D721Med (cell line): ENCODE data around the gene PTPA.

Source experiments
- DNase-seq: peaks from one replicate; pipeline ENCODE4 v3.0.0; 2011; ENCODE audit warnings: low spot score; ENCODE audit not compliant: insufficient read length
- FAIRE-seq: peaks from 2 replicates; lab custom pipeline; 2011; peaks lifted over from hg19 to GRCh38; lab: Jason Lieb, UNC
- TF ChIP-seq, protein P1 (sequence below): IDR thresholded peaks from 2 replicates; pipeline ENCODE4 v1.5.1; 2012; ENCODE audit warnings: mild to moderate bottlenecking, control low read depth; ENCODE audit not compliant: insufficient read depth; ENCODE audit errors: missing control alignments

Gene PTPA

DNA sequence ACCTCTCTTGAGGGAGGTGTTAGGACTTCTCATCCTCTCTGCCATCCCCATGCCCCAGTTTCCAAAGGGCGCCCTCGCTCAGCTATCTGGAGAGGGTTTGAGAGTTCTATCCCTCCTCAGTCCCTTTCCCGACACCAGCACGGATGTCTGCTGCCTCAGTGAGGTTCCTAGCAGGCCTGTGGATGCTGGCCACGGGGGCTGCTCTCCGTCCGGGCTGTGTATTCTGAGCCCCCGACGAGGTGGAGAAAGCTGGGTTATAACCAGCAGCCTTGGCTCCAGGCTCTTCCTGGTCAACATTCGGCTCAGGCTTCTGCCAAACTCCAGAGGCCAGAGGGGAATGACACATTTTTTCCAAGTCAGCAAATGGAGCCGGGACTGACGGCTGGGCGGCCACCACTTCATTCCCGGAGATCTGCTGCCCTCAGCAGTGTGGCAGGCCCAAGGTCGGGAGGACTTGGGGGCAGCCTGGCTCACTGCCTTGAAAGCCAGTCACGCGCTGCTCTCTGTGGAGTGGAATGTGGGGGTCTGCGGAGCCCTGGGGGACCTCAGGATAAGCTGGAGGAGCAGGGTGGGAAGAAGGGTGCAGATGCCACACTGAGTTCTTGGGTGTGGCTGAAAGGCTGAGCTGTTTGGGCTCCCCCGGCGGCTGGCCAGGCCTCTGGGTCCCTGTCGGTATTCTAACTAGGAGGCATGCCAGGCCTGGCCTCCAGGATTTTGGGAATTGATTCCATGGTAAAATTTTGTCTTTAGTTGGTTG, 27.4 kb downstream of the PTPA start:
- TF ChIP-seq, protein P1, sequence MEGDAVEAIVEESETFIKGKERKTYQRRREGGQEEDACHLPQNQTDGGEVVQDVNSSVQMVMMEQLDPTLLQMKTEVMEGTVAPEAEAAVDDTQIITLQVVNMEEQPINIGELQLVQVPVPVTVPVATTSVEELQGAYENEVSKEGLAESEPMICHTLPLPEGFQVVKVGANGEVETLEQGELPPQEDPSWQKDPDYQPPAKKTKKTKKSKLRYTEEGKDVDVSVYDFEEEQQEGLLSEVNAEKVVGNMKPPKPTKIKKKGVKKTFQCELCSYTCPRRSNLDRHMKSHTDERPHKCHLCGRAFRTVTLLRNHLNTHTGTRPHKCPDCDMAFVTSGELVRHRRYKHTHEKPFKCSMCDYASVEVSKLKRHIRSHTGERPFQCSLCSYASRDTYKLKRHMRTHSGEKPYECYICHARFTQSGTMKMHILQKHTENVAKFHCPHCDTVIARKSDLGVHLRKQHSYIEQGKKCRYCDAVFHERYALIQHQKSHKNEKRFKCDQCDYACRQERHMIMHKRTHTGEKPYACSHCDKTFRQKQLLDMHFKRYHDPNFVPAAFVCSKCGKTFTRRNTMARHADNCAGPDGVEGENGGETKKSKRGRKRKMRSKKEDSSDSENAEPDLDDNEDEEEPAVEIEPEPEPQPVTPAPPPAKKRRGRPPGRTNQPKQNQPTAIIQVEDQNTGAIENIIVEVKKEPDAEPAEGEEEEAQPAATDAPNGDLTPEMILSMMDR = no peak
- no peak for DNase-seq
- no peak for FAIRE-seq

DNA sequence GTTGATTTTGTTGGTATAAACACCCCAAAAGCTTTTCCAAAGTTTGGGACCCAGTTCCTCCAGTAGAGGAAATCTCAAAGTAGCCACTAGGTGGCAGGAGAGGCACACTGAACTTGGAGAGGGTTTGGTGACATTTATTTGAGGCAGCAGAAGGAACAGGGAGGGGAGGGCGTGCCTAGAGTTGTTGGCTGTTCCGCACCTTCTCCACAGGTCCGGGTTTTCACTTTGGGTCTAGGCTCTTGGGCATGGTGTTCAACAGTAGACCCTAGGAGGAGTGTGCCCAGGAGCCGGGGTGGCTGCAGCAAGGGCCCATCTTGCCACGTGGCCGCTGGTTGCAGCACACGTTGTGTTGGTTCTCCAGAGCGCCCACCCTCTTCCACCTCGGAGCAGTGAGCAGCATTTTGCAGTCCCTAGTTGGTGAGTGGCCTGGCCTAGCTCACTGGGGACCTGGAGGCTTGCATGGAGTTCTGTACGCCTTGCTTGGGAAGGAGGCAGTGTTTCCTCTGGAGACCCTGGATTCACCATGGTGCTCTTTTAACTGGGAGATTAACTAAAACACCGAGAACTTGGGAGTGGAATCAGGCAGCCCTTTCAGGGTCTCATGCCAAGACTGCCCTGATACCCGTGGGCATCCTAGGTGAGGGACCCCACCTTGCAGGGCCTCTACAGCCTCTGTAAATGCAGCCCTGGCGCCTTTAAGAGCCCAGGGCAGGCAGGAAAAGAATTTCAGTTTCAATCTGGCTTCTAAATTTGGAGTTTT, 28.2 kb downstream of the PTPA start:
- FAIRE-seq (no peak), DNase-seq (peak; percentile 80)
- TF ChIP-seq, protein P1 = peak; percentile 86

DNA sequence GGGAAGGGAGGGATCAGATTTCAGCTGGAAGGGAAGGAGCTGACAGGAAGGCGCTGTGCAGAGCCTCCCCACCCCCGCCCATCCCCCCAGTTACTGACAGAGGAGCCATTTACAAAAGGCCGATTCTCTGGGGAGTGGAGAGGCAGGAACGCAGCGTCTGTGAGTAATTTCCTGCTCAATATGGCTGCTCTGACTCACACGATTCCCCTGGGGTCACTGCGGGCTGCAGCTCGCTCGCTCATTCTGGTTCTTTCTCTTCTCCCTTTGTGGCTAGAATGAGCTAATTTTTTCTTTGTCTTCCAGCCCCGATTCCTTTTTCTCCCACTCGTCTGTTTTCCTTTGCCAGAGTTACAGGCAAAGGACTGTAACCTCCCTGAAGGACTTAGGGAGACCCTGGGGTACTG, 28.8 kb downstream of the PTPA start:
- peak; percentile 76 for DNase-seq
- no peak for FAIRE-seq
- TF ChIP-seq, protein P1 = no peak

DNA sequence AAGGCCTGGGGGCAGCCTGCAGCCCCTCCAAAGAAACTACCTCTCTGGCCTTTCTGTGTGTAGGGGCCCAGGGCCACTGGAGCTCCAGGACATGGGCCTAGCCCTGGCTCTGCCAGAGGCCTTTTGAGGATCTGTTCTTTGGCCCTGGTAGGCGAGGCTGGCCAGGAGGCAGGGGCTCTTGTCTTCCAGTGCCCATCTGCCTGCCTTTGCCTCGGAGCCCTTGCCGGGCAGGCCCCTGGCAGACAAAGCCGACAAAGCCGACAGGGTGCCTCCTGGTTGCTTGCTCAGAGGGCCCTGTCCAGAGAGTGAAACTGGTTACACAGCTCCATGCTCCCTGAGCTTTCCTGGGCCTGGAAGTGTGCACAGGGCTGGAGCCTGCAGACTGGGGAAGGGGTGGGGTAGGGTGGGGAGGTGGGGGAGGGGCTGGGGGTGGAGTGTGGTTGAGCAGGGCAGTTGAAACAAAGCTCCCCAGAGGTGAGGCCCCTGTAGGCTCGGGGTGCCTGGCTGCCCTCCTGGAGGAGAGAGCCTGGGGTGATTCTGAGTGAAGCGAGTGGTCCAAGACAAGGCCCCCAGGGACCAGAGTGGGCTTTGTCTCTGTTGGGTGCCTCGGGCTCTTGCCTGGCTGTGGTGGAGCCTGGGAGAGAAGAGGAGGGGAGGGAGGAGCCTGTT, 29.3 kb downstream of the PTPA start:
- TF ChIP-seq, protein P1 = no peak
- FAIRE-seq (no peak), DNase-seq (no peak)

DNA sequence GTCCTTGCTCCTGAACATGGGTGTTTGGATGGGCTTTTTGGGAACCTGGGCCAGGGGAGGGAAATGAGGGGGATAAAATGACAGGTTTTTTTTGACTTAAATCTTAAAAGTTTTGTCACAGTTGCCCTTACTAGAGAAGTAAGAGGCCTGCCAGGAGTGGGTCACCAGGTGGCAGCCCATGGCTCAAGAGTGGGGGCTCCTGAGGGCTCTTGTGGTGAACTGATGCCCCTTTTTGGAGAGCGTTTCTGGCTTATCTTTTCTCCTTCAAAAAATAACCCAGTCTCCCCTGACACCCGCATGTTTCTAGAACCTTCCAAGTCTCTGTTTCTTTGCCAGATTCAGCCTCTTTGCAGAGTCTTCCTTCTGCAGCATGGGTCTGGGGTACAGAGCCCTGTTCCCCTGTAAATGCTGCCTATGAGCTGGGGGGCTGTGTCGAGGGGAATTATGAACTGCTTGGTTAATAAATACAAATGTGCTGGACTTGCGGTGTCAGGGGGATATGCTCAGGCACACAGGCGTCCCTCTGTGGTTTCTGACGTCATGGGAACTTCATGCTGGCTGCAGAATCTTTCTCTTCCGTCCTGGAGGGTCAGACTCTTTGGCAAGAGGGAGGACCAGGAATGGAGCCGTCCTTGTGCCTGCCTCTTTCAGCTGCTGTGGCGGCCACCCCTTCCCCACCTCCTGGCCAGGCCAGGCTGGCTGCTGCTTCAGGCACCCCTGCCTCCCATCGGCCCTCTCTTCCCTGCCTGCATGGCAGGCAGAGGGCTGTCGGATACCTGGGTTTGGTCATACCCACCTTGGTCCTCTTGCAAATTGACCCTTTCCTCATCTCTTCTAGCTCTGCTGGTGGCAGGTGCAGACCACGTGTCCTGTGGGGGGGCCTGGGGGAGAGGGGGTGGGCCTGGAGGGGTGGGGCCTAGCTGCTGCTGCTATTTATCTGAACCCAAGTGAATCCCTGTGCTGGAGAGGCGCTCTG, 30.1 kb downstream of the PTPA start:
- DNase-seq = no peak
- FAIRE-seq = no peak

More for the DNA sequence above, 30.1 kb downstream of the PTPA start:
- TF ChIP-seq, protein P1 = no peak
